Cerebellar cortex (tissue), 1 donor: ENCODE data around the gene ITGA1.
"Not testable (repeated sequence)": the region's sequence is repeated elsewhere in the genome, so short reads cannot be mapped to it uniquely, and the experiment has no call there.

ENCODE experiments used
- DNase-seq: peaks from one replicate; pipeline ENCODE4 v3.0.0-alpha.2; 2015; ENCODE audit warnings: low spot score

ITGA1 gene

GRCh38 chr5:52956915-52957747 lies 169.4 kb downstream of the ITGA1 start:
- no peak for DNase-seq

- DNase-seq, result no peak
These were observed 173.6 kb downstream of the ITGA1 start for GRCh38 chr5:52961274-52961681.

GRCh38 chr5:52963636-52964035 lies 175.9 kb downstream of the ITGA1 start:
- DNase-seq, result no peak

- DNase-seq, result no peak
These were observed 176.4 kb downstream of the ITGA1 start for GRCh38 chr5:52964138-52964537.

GRCh38 chr5:52976157-52976556 lies 188.4 kb downstream of the ITGA1 start:
- not testable (repeated sequence) for DNase-seq

- DNase-seq, result no peak
These were observed 189.7 kb downstream of the ITGA1 start for GRCh38 chr5:52977264-52977897.

- no peak for DNase-seq
These were observed 193.8 kb downstream of the ITGA1 start for GRCh38 chr5:52981507-52981906.

- no peak for DNase-seq
These were observed 196.3 kb downstream of the ITGA1 start for GRCh38 chr5:52983731-52984636.

GRCh38 chr5:52985306-52985705 lies 197.6 kb downstream of the ITGA1 start:
- no peak for DNase-seq

GRCh38 chr5:52987711-52988331 lies 200.1 kb downstream of the ITGA1 start:
- no peak for DNase-seq

GRCh38 chr5:52988335-52989024 lies 200.8 kb downstream of the ITGA1 start:
- DNase-seq, result no peak

- no peak for DNase-seq
These were observed 201.5 kb downstream of the ITGA1 start, which contains the start of gene ITGA2 for GRCh38 chr5:52989025-52989780. Gene ITGA2 (plus strand): TSS chr5:52989352. CDS start chr5:52989469, 117 bp downstream.

- DNase-seq, result no peak
These were observed 202.2 kb downstream of the ITGA1 start for GRCh38 chr5:52989781-52990527.

- DNase-seq, result no peak
These were observed 202.8 kb downstream of the ITGA1 start for GRCh38 chr5:52990528-52990925.

GRCh38 chr5:52993367-52993766 lies 205.7 kb downstream of the ITGA1 start:
- no peak for DNase-seq

GRCh38 chr5:52994266-52994665 lies 206.6 kb downstream of the ITGA1 start:
- DNase-seq, result no peak

- no peak for DNase-seq
These were observed 207.4 kb downstream of the ITGA1 start for GRCh38 chr5:52995095-52995494.

GRCh38 chr5:52995914-52996313 lies 208.2 kb downstream of the ITGA1 start:
- DNase-seq, result no peak

- DNase-seq, result no peak
These were observed 209.3 kb downstream of the ITGA1 start for GRCh38 chr5:52996979-52997378.

GRCh38 chr5:52997424-52997823 lies 209.7 kb downstream of the ITGA1 start:
- peak; percentile 7 for DNase-seq
